Activated T-cell treated with anti-CD3 and anti-CD28 coated beads, Interleukin-2, amount 50 U/mL, for 48 hours (primary cell): ENCODE data around the gene KEAP1.
"Not testable (repeated sequence)": the region's sequence is repeated elsewhere in the genome, so short reads cannot be mapped to it uniquely, and the experiment has no call there.

Experiments
- DNase-seq, 2 experiments: peaks; one replicate each; pipeline ENCODE4 v3.0.0-alpha.2; 2020

KEAP1 gene

DNA sequence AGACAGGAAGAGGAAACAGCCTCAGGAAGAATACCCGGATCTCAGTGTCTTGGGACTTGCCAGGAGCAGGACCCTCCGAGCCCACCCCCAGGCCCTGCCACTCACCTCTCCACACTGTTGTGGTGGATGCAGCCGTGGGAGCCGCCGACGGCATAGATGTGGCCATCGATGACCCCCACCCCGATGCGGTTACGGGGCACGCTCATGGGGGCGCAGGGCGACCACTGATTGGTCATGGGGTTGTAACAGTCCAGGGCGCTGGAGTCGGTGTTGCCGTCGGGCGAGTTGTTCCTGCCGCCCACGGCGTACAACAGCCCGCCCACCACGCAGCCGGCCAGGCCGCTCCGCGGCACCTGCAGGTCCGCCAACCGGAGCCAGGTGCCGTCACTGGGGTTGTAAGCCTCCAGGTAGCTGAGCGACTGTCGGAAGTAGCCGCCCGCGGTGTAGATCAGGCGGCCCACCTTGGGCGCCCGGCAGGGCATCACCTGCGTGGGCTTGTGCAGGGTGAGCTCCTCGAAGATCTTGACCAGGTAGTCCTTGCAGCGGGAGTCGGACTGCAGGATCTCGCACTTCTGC, 11.6 kb downstream of the KEAP1 start:
- no peak for DNase-seq

DNA sequence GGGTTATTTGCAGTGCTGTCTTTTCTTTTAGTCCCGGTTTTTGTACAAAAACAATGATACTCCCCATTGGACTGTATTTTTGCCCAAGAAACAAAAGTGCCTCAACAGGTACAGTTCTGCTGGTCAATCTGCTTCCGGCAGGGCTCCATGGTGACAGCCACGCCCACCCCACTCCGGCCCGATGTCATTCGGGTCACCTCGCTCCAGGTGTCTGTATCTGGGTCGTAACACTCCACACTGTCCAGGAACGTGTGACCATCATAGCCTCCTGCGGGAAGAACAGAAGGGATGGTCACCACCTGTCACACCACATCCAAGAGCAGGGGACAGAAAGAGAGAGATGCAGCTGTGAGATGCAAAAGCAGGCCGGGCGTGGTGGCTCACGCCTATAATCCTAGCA, 16.6 kb downstream of the KEAP1 start:
- no peak for DNase-seq

GRCh38 chr19:10478903-10479384, 24.2 kb downstream of the KEAP1 start:
- DNase-seq, result peak; percentile 92

- no peak for DNase-seq
These were observed 24.7 kb downstream of the KEAP1 start for GRCh38 chr19:10478476-10478875.

DNA sequence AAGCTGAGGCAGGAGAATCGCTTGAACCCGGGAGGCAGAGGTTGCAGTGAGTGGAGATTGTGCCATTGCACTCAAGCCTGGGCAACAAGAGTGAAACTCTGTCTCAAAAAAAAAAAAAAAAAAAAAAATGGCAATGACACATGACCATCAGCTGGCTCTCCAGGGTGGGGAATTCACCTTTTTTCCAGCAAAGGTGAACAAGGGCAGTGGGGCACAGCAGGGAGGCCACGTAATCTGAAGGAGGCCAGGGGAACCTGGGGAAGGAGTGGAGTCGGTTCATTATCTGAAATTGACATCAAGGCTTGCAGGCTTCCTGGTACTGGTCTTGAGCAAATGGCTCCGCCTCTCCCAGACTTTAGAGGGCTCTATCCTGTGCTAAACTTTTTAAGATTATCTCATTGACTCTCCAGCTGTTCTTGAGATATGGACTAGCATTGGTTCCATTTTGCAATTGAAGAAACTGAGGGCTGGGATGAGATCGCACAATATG, 28.1 kb downstream of the KEAP1 start:
- no peak for DNase-seq

GRCh38 chr19:10473192-10473591, 30.0 kb downstream of the KEAP1 start:
- DNase-seq, result no peak

- no peak for DNase-seq
These were observed 31.2 kb downstream of the KEAP1 start for GRCh38 chr19:10471909-10472308.

GRCh38 chr19:10468133-10468532, 35.0 kb downstream of the KEAP1 start:
- no peak for DNase-seq

GRCh38 chr19:10467104-10467706, 36.0 kb downstream of the KEAP1 start:
- DNase-seq, result no peak

DNA sequence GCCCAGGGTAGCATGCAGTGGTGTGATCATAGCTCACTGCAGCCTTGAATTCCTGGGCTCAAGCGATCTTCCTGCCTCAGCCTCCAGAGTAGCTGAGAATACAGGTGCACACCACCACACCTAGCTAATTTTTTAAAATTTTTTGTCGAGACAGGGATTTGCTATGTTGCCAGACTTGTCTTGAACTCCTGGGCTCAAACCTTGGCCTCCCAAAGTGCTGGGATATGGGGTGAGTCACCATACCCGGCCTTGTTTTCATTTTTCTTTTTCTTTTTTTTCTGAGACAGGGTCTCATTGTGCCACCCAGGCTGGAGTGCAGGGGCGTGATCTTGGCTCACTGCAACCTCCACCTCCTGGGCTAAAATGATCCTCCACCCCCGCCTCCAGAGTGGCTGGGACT, 38.7 kb downstream of the KEAP1 start:
- DNase-seq, result no peak

GRCh38 chr19:10462557-10462956, 40.6 kb downstream of the KEAP1 start:
- DNase-seq, result no peak

- DNase-seq, result not testable (repeated sequence)
These were observed 41.1 kb downstream of the KEAP1 start for GRCh38 chr19:10462042-10462441.

DNA sequence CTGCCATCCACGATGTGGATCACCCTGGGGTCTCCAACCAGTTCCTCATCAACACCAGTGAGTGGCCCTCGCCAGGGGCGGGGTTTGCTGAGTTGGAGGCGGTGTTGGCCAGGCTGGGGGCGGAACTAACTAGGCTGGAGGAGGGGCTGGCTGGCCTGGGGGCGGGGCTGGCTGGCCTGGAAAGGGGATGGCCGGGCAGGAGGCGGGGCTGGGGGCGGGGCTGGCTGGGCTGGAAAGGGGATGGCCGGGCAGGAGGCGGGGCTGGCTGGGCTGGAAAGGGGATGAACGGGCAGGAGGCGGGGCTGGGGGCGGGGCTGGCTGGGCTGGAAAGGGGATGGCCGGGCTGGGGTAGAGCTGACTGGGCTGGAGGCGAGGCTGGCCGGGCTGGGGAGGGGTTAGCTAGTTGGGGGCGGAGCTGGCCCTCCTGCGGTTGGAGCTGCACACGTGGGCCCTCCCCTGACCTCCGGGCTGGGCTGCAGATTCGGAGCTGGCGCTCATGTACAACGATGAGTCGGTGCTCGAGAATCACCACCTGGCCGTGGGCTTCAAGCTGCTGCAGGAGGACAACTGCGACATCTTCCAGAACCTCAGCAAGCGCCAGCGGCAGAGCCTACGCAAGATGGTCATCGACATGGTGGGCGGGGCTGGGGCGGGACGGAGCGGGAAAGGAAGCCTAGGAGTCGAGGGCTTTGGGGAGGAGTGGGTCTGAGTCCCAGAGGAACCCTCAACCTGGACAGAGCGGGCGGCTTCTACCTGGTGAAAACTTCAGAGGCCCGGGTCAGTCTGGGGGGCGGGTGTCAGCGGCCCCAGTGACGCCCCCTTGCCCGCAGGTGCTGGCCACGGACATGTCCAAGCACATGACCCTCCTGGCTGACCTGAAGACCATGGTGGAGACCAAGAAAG, 41.9 kb downstream of the KEAP1 start:
- DNase-seq, result peak; percentile 95 to 96

GRCh38 chr19:10460714-10461046, 42.5 kb downstream of the KEAP1 start:
- DNase-seq, result no peak

- not testable (repeated sequence) for DNase-seq
These were observed 44.4 kb downstream of the KEAP1 start for GRCh38 chr19:10458733-10459132.

GRCh38 chr19:10454267-10454666, 48.9 kb downstream of the KEAP1 start:
- DNase-seq, result no peak

- DNase-seq, result no peak
These were observed 49.3 kb downstream of the KEAP1 start for GRCh38 chr19:10453852-10454251.

DNA sequence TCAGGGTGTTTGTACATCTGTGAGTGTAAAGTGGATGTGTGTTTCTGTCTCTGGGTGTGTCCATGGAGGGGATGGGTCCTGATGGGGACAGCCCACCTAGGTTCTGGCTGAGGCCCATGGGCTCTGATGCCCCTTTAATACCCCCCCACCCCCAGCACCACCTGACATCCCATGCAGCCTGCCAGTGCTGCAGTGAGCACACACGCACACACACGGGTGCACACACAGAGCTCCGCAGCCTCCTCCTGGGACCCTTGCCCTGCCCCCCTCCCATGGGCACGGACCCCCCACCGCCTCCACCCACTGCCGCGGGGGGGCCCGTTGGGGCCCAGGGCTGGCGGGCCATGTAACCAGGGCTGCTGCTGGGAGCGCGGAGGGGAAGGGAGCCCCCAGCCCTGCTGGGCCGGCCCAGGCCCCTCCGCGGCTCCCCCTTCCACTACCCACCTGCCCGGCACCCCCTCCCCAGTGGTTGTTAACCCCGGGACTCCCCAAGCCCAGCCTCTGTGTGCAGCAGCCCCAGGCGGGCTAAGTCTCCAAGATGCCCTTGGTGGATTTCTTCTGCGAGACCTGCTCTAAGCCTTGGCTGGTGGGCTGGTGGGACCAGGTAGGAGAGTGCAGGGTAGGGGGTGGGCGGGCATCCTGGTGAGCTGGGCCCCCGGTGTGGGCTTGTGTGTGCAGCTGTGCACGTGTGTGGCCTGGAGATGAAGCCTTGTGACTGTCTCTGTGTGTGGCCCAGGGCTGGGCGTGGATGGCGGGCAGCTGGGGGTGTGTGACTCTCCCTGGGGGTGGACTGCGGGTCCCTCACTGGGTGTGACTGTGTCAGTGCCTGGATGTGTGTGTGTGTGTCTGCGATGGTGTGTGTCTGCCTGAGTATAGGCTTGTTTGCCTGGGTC, 50.2 kb downstream of the KEAP1 start:
- no peak for DNase-seq

DNA sequence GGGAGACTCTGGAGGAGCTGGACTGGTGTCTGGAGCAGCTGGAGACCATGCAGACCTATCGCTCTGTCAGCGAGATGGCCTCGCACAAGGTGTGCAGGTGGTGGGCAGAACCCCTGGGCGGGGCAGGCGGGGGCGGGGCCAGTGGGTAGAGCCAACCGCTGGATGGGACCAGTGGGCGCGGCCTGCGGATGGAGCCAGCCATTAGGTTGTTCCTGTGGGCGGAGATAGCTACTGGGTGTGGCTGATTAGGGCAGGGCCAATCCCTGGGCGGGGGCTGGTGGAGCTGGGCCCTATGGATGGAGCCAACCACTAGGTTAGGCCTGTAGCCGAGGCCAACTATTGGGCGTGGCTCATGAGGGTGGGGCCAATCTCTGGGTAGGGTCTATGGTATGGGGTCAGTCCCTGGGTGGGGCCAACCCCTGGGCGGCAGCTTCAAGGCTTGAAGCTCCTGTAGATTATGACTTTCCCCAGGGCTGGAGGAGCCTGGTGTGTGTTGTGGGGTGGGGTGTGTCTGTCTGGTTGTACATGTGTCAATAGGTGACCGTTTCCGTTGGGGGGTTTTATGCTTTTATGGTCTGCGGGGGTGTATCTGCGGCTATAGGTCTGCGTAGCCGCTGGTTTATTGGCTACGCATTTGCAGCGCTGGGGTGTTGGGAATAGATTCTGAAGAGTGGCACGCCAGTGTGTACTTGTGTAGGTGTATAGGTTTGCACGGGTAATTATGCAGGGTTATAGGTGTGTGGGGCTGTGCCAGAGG, 52.1 kb downstream of the KEAP1 start:
- DNase-seq, result no peak

DNA sequence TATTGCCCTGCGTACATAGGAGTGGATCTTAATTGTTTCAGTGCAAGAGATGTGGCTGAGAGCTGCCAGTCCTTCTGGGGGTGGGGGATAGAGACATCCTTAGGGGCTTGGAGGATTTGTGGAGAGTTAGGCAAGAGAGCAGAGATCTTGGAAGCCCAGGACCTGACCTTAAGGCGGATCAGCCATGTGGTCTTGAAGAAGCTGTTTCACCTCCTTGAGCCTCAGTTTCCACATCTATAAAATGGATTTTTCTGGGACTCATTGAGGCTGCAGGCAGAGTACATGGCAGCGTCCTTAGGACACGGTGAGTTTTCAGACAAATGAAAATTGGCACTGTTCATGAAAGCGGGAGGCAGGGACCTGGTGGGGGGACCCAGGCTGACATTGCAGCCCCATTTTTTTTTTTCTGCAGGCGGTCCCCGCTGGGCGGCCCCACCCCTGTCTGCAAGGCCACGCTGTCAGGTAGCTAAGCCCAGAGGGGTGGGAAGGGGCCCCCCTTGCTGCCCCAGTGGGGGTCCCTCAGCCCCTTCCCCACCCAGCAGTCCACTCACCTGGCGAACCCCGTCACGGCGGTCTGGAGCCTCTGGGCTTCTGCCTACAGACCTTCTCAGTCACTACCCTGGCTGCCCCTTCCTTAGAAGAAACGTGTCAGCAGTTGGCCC, 52.8 kb downstream of the KEAP1 start:
- no peak for DNase-seq

DNA sequence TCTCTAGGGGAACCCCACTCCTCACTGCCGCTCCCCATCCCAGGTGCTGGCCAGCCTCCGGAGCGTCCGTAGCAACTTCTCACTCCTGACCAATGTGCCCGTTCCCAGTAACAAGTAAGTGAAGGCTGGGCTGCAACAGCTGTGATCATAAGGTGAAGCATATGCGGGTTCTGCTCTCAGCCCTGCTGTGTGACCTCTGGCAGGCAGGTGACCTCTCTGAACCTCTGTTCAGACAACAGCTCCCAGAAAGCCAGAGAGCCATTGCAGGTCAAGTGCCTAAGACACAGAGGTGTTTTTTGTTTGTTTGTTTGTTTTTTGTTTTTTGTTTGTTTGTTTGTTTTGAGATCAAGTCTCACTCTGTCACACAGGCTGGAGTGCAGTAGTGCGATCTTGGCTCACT, 54.1 kb downstream of the KEAP1 start:
- no peak for DNase-seq
